ENCODE results near the gene SULT1C4.
A peak's percentile ranks its signal among the peaks of the same experiment; 100 is the strongest.
"Not testable (repeated sequence)": the region's sequence is repeated elsewhere in the genome, so short reads cannot be mapped to it uniquely, and the experiment has no call there.

Gene SULT1C4

DNA sequence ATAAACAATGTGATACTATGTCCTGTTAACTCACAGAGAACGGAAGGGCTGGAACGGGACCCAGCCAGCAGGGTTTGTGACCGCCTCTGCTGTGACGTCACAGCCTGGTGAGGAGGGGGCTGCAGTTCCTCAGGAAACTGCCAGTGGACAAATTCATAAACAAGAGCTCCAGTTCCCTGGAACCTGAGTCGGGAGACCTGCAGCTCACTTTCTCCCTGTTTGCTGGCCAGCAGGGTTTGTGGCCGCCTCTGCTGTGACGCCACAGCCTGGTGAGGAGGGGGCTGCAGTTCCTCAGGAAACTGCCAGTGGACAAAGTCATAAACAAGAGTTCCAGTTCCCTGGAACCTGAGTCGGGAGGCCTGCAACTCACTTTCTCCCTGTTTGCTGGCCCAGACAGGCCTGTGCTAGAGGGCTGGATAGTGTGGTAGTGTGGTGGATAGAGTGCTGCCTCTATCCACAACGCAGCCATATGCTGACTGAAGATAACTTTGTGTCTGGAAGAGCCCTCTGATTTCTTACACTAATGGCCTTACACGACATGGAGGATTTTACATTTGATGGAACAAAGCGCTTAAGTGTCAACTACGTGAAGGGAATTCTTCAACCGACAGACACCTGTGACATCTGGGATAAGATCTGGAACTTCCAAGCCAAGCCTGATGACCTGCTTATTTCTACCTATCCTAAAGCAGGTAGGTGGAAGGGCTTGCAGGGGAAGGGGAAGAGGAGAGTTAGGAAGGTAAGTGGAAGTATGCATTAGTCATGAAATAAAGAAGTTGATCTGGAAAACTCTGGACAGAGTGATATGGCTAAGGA is at the start of gene SULT1C4:
TSS of gene SULT1C4 (plus strand) at position 140 of the 816 bp plus-strand sequence. CDS start at position 524, 384 bp downstream.
- DNase-seq: peak; percentile 23

DNA sequence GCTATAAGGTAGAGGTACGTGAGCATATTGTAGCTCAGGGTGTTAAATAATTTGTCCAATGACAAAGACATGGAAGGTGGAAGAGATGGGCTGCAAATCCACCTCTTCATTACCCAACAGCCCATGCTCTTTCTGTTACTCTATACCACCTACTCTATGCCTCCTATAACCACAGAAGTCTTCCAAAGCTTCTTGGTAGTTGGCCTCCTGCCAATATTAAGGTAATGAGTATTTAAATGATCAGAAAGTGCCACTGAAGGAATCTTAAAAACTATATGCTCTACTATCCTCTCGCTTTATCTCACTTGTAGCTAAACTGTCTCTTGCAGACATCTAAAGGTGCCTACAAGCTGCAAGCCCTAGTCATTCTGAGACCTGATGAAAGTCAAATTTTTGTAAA is 48.0 kb upstream of the SULT1C4 start:
- no peak for DNase-seq

DNA sequence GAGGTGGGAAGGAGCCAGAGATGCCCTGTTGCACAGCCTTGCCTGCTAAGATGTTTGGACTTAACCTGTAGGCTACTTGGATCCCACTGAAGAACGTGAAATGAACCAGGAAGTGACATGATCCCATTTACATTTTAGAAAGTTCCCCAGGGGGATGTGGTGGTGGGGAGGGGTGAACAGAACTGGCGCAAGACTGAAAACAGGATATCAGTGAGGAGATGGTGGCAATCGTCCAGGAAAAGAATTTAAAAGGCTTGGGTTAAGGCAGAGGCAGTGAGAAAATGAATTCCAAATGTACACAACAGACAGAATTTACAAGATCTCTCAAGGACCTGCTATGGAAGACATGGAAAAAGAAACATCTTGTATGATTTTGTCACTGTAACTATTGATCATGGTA is 46.8 kb upstream of the SULT1C4 start:
- peak; percentile 87 for DNase-seq

DNA sequence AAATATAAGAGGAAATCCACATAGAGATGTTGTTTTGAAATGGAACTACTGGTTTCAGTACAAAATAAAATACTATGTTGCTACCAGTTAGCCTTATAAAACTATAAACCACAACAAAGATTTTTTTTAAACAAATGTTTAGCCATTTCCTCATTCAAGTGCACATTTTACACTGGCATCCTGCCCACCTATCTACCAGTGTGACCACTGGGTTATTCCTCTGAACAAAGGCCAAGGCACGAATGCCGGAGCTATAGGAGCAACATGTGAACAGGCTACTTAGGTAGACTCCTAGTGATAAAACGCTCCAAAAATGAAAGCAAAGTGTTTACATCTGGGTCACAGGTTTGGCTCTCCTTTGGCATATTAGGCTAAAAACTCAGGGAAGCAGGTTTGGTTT is 31.8 kb upstream of the SULT1C4 start:
- no peak for DNase-seq

DNA sequence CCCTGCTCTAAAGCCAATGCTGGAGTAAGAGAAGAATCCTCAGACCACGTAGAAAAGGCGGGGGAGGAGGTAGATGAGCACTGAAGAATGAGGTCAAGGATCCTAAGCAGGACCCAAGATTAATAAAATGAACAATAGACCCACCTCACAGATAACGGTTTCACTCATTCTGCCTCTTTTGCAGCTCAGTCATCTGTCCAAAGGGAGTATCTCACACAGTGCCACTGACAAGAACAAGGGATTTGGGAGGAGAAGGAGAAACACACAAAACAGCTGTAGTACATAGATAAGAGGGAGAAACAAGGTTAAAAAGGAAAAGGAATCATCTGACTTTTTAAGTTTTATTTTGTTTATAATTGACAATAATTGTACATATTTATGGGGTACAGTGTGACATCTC is 30.9 kb upstream of the SULT1C4 start:
- no peak for DNase-seq

DNA sequence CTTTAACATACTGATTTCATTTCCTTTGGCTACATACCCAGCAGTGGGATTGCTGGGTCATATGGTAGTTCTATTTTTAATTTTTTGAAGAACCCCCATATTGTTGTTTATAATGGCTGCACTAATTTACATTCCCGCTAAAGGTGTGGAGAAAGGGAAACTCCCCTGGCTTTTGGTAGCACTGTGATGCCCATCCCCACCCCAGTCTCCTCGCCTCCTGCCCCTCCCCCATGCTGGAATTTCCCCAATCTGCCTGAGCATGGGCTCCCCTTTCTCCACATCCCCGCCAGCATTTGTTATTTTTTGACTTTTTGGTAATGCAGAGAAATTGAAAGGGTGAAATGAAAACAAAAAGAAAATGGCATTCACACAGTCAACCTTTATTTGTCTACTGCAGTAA is 30.0 kb upstream of the SULT1C4 start:
- no peak for DNase-seq

DNA sequence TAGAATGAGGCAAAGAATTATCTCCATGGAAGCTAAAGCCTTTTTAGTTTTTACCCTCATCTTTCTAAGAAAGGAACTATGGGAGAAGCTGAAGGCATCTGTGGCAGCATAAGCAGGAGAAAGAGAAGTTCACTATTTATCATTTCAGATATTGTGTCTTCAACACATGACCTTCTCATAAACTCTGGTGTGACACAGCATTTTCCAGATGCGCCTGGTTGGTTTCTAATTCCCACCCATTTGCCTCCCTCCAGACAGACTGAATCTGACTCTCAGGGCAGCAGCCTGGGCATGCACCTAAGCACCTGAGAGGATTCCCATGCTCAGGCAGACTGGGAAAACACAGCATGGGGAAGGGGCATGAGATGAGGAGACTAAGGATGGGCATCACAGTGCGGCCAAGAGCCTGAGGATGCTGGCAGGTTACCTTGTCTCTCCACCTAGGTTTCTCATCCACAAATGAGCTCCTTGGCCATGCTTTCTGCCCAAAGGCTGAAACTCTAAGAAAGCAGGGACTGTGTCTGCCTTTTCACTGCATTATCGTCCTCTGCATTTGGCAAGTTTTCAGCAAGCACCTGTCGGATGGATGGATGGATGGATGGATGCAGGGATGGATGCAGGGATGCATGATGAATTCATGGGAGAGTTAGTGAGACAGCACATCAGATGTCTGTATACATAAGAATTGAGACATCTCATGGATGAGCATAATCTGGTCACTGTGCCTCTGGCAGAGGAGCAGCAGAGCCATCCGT is 28.8 kb upstream of the SULT1C4 start:
- DNase-seq: no peak

DNA sequence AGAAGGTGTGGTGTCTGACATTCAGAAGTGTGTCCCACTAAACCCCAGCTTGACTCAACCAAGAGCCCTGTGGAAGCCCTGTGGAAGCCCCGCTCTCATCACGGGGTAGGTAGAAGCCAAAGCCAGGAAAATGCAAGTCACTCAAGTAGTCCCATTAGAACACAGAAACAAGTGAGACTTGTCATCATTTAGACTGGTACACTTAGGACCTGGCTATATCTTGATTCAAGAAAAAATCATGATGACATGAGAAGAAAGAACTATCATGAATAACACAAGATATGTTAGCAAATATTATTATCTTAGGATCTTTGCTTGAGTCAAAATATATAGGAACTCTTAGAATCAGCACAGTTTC is 28.2 kb upstream of the SULT1C4 start:
- DNase-seq: no peak

DNA sequence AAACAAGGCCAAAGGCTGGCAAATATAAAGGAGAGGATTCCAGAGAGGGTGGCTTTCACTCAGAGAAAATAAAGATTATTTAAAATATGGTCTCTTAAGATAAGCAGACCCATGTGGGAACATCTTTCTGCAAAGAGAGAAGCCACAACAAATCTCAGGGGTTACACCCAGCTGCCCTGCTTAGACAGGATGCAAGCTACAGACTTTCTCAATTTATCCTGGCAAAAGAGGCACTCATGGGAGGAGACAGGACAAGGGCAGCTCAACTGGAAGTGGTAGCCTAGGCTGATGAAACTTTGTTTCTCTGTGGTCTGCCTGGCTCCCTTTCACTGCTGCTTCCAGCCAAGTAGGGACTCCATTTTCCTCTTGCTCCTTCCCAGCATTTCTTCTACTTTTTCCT is 25.9 kb upstream of the SULT1C4 start:
- peak; percentile 43 for DNase-seq

DNA sequence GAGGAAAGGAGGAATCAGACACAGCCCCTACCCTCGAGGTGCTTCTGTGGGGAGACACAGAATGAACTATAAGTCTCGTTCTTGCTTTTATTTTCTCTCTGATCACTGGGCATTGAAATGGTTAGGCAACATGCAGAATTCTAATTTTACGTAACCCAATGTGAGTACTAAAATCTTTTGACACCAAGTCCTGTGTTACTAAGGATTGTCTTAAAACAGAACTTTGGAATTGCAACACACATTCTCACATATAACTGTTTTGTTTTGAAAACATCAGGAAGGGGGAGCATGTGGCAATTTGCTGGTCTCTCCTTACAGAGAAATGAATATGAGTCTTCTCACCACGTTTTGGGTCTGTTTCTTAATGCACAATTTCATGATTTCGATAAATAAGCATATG is 23.6 kb upstream of the SULT1C4 start:
- no peak for DNase-seq

DNA sequence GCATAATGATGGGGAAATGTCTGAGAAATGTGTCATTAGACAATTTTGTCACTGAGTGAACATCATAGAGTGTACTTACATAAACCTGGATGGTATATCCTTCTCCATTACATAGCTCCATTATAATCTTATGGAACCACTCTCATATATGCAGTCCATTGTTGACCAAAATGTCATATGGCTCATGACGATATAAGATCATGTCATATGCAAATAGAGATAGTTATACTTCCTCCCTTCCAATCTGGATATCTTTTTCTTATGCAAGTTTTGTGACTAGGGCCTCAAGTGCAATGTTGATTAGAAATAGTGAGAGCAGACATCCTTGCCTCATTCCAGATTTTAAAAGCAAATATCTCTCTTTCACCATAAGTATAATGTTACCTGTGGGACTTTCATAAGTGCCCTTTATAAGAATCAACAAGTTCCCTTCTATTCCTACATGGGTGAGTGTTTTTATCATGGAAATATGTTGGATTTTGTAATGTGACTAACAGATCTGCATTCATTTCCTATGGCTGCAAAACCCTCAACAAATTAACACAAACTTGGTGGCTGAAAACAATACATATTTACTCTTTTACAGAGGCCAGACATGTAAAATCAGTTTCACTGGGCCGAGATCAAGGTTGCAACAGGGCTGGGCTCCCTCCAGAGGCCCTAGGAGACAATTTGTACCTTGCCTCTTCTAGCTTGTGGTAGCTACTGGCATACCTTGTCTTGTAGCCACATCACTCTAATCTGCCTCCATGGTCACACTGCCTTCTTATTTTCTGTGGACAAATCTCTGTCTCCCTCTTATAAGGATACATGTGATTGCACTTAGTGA is 21.6 kb upstream of the SULT1C4 start:
- no peak for DNase-seq

DNA sequence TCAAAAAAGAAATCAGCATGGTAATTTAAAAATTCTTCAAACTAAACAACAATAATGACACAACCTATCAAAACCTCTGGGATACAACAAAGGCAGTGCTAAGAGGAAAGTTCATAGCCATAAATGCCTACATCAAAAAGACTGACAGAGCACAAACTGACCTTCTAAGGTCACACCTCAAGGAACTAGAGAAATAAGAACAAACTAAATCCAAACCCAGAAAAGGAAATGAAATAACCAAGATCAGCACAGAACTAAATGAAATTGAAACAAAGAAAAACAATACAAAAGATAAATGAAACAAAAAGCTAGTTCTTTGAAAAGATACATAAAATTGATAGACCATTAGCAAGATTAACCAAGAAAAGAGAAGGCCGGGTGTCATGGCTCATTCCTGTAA is 18.4 kb upstream of the SULT1C4 start:
- DNase-seq: not testable (repeated sequence)

DNA sequence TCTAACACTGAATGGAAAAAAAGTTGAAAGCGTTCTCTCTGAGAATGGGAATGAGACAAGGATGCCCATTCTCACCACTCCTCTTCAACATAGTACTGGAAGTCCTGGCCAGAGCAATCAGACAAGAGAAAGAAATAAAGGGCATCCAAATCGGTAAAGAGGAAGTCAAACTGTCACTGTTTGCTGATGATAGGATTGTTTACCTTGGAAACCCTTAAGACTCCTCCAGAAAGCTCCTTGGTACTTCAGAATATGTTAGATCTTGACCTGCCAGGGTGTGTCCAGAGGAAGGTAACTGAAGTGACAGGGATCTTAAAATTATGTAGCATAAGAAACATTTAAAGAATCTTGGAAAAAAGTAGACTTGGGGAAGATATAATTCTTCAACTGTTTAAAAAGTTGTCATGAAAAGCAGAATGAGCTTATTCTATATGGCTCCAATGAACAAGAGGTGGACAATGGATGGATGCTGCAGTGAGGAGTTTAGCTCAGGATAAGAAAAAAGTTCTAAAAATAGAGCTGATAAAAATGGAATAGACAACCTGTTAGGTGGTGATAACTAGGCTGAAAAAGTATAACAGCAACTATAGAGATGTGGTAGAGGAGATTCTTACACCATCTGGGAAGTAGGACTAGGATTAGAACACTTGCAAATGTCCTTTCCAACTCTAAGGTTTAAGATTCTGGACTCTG is 16.8 kb upstream of the SULT1C4 start:
- no peak for DNase-seq

DNA sequence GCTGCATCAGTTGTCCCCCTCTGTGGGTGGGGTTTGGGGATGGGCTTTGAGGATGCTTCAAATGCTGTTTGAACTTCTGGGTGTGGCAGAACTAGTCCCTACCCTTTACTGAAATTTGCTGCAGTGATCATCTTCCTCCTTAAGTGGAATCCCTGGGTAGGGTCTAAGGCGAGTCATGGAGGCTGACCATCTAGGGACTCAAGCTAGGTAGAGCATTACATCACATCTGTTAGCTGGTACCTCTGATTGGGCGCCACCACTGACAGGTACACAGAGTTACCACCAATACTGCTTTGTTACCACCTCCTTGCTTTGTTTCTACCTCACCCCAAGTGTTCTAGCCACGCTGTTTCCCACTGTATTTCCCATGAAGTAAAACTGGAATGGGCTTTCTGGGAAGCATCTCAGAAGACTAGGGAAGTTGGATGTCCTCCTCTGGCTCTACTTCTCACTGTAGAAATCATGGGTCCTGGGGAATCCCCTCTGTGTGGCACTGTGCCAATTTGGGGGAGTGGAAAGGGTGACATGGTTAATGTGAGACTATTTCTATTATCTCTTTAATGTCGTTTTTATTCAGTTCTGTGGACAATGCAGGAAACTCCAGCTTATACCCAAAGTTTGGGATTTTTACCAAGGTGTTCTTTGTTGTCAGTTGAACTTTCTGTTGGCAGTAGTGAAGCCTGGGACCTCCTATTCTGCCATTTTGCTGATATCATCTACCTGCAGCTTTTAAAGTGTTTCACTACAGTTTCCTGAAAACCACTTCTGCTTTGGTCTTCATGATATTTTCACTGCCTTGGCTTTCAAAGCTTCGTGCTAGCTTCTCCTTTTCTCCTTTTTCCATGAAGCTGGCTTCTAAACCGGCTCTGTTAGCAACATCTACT is 14.5 kb upstream of the SULT1C4 start:
- no peak for DNase-seq

DNA sequence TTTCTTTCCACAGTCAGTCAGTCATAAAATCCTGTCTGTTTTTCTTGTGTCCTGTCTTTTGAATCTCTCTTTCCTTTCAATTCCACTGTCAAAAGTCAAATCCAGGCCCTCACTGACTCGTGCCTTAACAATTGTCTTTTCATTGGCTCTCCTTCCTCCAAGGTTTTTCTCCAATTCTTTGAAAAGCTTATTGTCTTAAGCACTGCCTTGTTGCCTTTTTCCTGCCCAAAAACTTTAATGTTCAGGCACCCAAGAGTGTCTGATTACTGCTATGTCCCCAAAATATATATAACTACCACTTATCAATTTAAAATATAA is 13.9 kb upstream of the SULT1C4 start:
- peak; percentile 53 for DNase-seq

DNA sequence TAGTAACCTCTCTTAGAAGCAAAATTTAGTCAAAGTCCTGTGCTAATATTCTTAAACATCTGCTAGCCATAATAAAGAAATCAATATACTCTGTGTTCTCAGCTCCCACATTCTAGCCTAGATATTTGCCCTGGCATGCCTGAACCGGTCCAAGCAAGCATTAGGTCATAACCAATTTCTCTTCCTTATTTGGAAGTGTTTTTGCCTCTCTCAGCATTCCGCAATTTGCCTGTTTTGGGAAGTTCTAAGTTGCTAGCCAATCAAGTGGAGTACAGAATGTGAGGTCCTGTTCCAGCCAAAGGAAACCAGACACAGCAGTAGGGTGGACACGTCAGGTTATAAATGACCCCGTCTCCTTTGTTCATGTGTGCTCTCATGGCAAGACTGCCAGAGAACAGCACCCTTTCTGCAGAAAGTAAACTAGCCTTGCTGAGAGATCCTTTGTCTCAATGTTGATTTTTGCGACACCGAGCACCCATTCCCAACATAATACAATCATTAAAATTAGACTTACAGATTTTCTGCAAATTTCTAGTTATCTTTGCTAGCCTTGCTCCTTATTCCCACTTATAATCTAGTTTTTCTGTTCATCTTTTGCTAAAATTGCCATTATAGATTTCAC is 13.0 kb upstream of the SULT1C4 start:
- peak; percentile 70 for DNase-seq

DNA sequence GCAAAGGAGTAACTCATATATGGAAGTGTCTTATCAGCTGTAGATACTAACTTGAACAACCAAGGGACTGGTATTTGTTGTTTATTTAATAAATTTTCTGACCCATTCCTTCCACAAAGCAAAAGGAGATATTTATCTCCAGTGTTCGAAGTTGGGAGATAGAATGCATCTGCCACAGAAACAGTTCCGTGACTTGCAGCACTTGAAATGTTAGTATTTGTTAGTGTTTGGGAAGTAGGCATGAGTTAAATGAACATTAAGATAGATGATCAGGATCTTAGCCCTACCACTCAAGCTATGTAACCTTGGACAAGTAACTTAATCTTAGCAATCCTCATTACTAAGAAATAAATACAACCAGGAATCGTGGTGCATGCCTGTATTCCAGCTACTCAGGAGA is 12.1 kb upstream of the SULT1C4 start:
- no peak for DNase-seq

DNA sequence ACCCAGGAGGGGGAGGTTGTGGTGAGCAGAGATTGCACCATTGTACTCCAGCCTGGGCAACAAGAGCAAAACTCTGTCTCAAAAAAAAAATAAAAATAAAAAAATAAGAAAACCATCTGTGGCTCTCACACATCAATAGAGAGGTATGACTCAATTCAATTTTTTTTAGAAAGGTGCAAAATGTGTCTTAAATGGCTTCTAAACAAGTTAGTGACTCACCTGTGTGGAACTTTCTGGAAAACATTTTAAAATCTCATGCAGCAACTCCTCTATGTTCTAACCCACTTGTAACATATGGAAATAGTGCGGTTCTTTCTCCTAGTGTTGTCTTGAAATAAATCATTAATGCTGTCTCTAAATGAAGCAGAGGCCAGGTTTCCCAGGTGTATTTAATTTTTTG is 10.7 kb upstream of the SULT1C4 start:
- peak; percentile 28 for DNase-seq

DNA sequence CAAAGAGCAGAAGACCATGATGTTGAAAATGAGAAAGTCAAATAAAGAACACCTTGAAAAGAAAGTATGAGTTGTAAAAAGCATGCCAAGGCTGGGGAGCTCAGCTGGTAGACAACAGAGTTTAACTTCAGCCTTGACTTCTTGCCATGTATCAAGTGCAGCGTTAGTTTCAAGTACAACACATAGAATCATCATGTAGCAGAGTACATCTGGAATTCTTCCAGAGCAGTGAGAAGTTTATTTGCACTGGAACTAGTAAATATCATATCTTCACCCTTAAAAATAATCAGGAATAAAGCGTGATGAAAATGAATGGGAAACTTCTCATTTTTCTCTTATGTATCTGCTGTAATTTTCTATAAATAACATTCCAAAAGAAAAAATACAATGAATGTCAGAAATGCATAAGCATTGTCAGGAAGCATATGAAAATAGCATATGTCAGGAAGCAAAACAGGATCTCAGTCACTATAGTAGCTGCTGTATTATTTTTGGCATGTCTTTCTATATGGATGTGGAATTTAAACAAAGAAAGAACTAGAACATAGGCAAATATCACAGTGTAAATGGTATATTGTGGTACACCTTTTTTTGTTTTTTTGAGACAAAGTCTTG is 10.1 kb upstream of the SULT1C4 start:
- DNase-seq: peak; percentile 11

DNA sequence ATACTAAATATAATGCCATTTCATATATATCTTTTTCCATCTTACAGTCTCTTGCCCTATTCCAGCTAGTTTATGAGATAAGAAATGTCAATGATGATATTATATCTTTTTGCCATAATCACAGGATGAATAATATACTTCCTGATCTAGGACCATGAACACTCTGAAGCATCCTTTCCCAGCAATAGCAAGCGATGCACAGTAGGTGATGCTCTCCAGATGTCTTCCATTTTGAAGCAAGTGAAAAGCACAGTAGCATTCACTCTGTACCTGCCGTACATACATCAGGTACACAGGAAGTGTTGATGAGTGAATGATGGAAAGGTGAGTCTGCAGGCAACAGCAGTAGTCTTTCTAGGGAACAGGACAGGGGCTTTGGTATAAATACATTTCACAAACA is 8.6 kb upstream of the SULT1C4 start:
- no peak for DNase-seq

DNA sequence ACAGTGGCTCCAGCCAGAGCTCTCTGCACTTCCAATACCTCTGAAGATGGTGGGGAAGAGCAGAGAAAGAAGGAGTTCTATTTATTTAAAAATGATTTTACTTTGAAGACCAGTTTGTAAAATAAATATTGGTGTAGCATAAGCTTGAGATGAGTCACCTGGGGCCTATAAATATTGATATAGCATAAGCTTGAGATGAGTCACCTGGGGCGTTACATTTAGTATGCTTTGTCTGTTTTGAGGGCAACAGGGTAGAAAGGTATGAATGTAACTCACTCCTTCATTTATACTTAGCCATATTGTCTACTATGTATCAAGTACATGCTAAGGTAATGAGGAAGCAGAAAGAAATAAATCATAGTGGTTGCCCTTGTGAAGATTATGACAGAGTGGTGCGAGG is 7.7 kb upstream of the SULT1C4 start:
- DNase-seq: peak; percentile 23
